HEK293 (cell line): Measurements from ENCODE around the gene ZDHHC1.

ENCODE experiments used
- CTCF ChIA-PET: fragments of 350-600 bp; formaldehyde crosslinking; extraction: SDS; loops from one replicate; lab custom pipeline; 2021; ENCODE audit warnings: antibody characterized with exemption; lab: Yijun Ruan, JAX
- POLR2A ChIA-PET: fragments of 300-600 bp; formaldehyde crosslinking; extraction: SDS; loops from one replicate; lab custom pipeline; 2020; ENCODE audit warnings: antibody characterized with exemption, inconsistent platforms; lab: Yijun Ruan, JAX
- H3K27ac ChIP-seq: fragments of 200-500 bp; sonication (Bioruptor generic); 2 replicates; pipeline ENCODE4 v1.5.1; 2014; ENCODE audit warnings: low read depth, low read length, control low read depth, inconsistent platforms; ENCODE audit errors: extremely low read depth
- H3K36me3 ChIP-seq, 2 experiments: fragments of 200-500 bp in 1 of 2; sonication (Bioruptor generic) in 1 of 2; 1 replicate in 1 of 2; 2 replicates in 1 of 2; pipeline ENCODE4 v1.5.1; 2014 to 2017; ENCODE audit warnings: inconsistent platforms in 2 of 2, low read length in 2 of 2; ENCODE audit not compliant: control insufficient read depth in 2 of 2, insufficient read depth in 1 of 2
- H3K4me1 ChIP-seq: fragments of 200-500 bp; sonication (Bioruptor generic); 2 replicates; pipeline ENCODE4 v1.5.1; 2014; ENCODE audit warnings: mild to moderate bottlenecking, low read length, inconsistent platforms; ENCODE audit not compliant: control insufficient read depth, insufficient read depth
- H3K4me3 ChIP-seq: 2 replicates; pipeline ENCODE4 v1.5.1; 2011; ENCODE audit warnings: low read depth, mild to moderate bottlenecking, control low read depth, low read length, moderate library complexity
- H3K9me3 ChIP-seq: fragments of 200-500 bp; sonication (Bioruptor generic); 2 replicates; pipeline ENCODE4 v1.5.1; 2014; ENCODE audit warnings: low read depth, low read length, inconsistent platforms; ENCODE audit not compliant: control insufficient read depth, insufficient read depth
- AEBP2 ChIP-seq: fragments of 450-650 bp; formaldehyde crosslinking; IDR thresholded peaks from 2 replicates; pipeline ENCODE4 v1.5.1; 2016; ENCODE audit warnings: missing biosample characterization, missing genetic modification characterization, borderline replicate concordance
- GFI1B ChIP-seq: fragments of 450-650 bp; formaldehyde crosslinking; IDR thresholded peaks from 2 replicates; pipeline ENCODE4 v1.5.1; 2016; ENCODE audit warnings: missing biosample characterization, missing genetic modification characterization
- KLF9 ChIP-seq: fragments of 450-650 bp; formaldehyde crosslinking; IDR thresholded peaks from 2 replicates; pipeline ENCODE4 v1.5.1; 2016; ENCODE audit warnings: missing biosample characterization, missing genetic modification characterization, low read depth
- MYNN ChIP-seq: fragments of 450-650 bp; formaldehyde crosslinking; IDR thresholded peaks from 2 replicates; pipeline ENCODE4 v1.5.1; 2016; ENCODE audit warnings: missing biosample characterization, missing genetic modification characterization, borderline replicate concordance
- SCRT2 ChIP-seq: fragments of 450-650 bp; formaldehyde crosslinking; IDR thresholded peaks from 2 replicates; pipeline ENCODE4 v1.5.1; 2016; ENCODE audit warnings: missing biosample characterization, missing genetic modification characterization
- SP3 ChIP-seq: fragments of 450-650 bp; formaldehyde crosslinking; IDR thresholded peaks from 2 replicates; pipeline ENCODE4 v1.5.1; 2016; ENCODE audit warnings: missing biosample characterization, missing genetic modification characterization
- ZBTB1 ChIP-seq: fragments of 450-650 bp; formaldehyde crosslinking; IDR thresholded peaks from 2 replicates; pipeline ENCODE4 v1.5.1; 2016; ENCODE audit warnings: missing biosample characterization, missing genetic modification characterization
- ZNF140 ChIP-seq: fragments of 450-650 bp; formaldehyde crosslinking; IDR thresholded peaks from 2 replicates; pipeline ENCODE4 v1.5.1; 2016; ENCODE audit warnings: missing biosample characterization, missing genetic modification characterization
- ZNF155 ChIP-seq: fragments of 450-650 bp; formaldehyde crosslinking; IDR thresholded peaks from 2 replicates; pipeline ENCODE4 v1.5.1; 2016; ENCODE audit warnings: missing biosample characterization, missing genetic modification characterization
- ZNF221 ChIP-seq: fragments of 450-650 bp; formaldehyde crosslinking; IDR thresholded peaks from 2 replicates; pipeline ENCODE4 v1.5.1; 2017; ENCODE audit warnings: missing biosample characterization, missing genetic modification characterization, borderline replicate concordance
- ZNF266 ChIP-seq: fragments of 450-650 bp; formaldehyde crosslinking; IDR thresholded peaks from 2 replicates; pipeline ENCODE4 v1.5.1; 2016; ENCODE audit warnings: missing biosample characterization, missing genetic modification characterization, low read depth
- ZNF302 ChIP-seq: fragments of 450-650 bp; formaldehyde crosslinking; IDR thresholded peaks from 2 replicates; pipeline ENCODE4 v1.5.1; 2016; ENCODE audit warnings: missing biosample characterization, missing genetic modification characterization, low read depth
- ZNF311 ChIP-seq: fragments of 450-650 bp; formaldehyde crosslinking; IDR thresholded peaks from 2 replicates; pipeline ENCODE4 v1.5.1; 2017; ENCODE audit warnings: missing biosample characterization, missing genetic modification characterization, borderline replicate concordance
- ZNF518A ChIP-seq: fragments of 450-650 bp; formaldehyde crosslinking; conservative IDR thresholded peaks from 2 replicates; pipeline ENCODE4 v1.5.1; 2016; ENCODE audit warnings: low read depth, missing biosample characterization, missing genetic modification characterization
- ZNF558 ChIP-seq: fragments of 450-650 bp; formaldehyde crosslinking; IDR thresholded peaks from 2 replicates; pipeline ENCODE4 v1.5.1; 2016; ENCODE audit warnings: missing biosample characterization, missing genetic modification characterization
- ZNF585B ChIP-seq: fragments of 450-650 bp; formaldehyde crosslinking; IDR thresholded peaks from 2 replicates; pipeline ENCODE4 v1.5.1; 2016; ENCODE audit warnings: missing biosample characterization, missing genetic modification characterization
- ZNF768 ChIP-seq: fragments of 450-650 bp; formaldehyde crosslinking; IDR thresholded peaks from 2 replicates; pipeline ENCODE4 v1.5.1; 2018; ENCODE audit warnings: missing biosample characterization, mild to moderate bottlenecking, missing genetic modification characterization
- ZNF785 ChIP-seq: fragments of 450-650 bp; formaldehyde crosslinking; IDR thresholded peaks from 2 replicates; pipeline ENCODE4 v1.5.1; 2016; ENCODE audit warnings: missing biosample characterization, missing genetic modification characterization
- ZSCAN23 ChIP-seq: fragments of 450-650 bp; formaldehyde crosslinking; IDR thresholded peaks from 2 replicates; pipeline ENCODE4 v1.5.1; 2016; ENCODE audit warnings: missing biosample characterization, missing genetic modification characterization
- TF ChIP-seq, protein P1 (sequence below): fragments of 450-650 bp; formaldehyde crosslinking; optimal IDR thresholded peaks from 2 replicates; pipeline ENCODE3; 2016; ENCODE audit warnings: missing biosample characterization, mild to moderate bottlenecking, missing genetic modification characterization
- TF ChIP-seq, protein P2 (sequence below): fragments of 450-650 bp; formaldehyde crosslinking; IDR thresholded peaks from 2 replicates; pipeline ENCODE4; 2016; ENCODE audit warnings: missing biosample characterization, missing genetic modification characterization
- TF ChIP-seq, protein P3 (sequence below): fragments of 450-650 bp; formaldehyde crosslinking; IDR thresholded peaks from 2 replicates; pipeline ENCODE4 v1.5.1; 2016; ENCODE audit warnings: missing biosample characterization, missing genetic modification characterization

The ZDHHC1 gene

GRCh38 chr16:67346341-67346740 is 69.9 kb downstream of the ZDHHC1 start:
- CTCF ChIA-PET: interaction anchor here (1.5 kb wide), 1 partner anchor 119 kb away, joined by 8 read pairs; no protein-coding TSS in a partner anchor

DNA sequence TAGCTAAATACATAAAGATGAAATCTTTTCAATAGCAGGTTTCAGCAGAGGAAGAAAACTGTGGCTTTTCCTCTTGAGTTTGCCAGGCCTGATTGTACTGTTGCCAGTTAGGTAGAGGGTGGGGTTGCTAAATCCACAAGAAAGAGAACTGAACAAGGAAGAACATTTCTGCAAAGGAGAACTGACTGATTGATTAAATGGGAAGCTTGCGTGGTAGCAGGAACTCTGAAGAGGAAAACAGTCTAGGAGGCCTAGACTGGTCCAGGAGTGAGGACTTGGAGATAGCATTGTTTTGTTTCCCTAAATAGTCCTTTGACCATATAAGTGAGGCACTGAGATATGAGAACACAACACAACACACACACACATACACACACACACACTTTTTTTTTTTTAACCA is 70.9 kb downstream of the ZDHHC1 start:
- TF ChIP-seq ZNF266 (tag by site-specific recombination): no peak
- no peak for TF ChIP-seq ZNF558
- TF ChIP-seq ZNF585B (tag by site-specific recombination): no peak
- no peak for TF ChIP-seq ZNF518A
- no peak for TF ChIP-seq ZNF155 (tag by site-specific recombination)
- TF ChIP-seq MYNN (tag by site-specific recombination): no peak
- TF ChIP-seq KLF9 (tag by site-specific recombination): no peak
- TF ChIP-seq, protein P1, sequence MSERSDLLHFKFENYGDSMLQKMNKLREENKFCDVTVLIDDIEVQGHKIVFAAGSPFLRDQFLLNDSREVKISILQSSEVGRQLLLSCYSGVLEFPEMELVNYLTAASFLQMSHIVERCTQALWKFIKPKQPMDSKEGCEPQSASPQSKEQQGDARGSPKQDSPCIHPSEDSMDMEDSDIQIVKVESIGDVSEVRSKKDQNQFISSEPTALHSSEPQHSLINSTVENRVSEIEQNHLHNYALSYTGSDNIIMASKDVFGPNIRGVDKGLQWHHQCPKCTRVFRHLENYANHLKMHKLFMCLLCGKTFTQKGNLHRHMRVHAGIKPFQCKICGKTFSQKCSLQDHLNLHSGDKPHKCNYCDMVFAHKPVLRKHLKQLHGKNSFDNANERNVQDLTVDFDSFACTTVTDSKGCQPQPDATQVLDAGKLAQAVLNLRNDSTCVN (tag by site-specific recombination): no peak
- TF ChIP-seq AEBP2 (tag by site-specific recombination): no peak
- TF ChIP-seq, all 188 proteins: peak for 0
- Histone ChIP-seq H3K9me3 (no peaks in the 10 kb centered on the region), H3K4me1 (no peaks in the 10 kb centered on the region), H3K4me3 (no peak overlapping the region), H3K36me3 (no peaks in the 10 kb centered on the region), H3K27ac (no peak overlapping the region)
- CTCF ChIA-PET: interaction anchor here (0.7 to 1.1 kb wide), 2 partner anchors 33 to 83 kb away, joined by 3 read pairs; no protein-coding TSS in a partner anchor
- POLR2A ChIA-PET: no interaction called here

More at GRCh38 chr16:67346341-67346740, 69.9 kb downstream of the ZDHHC1 start:
- no peak for TF ChIP-seq SCRT2 (tag by site-specific recombination)
- no peak for TF ChIP-seq ZNF140 (tag by site-specific recombination)
- TF ChIP-seq ZSCAN23 (tag by site-specific recombination): no peak
- TF ChIP-seq GFI1B (tag by site-specific recombination): no peak
- TF ChIP-seq ZBTB1 (tag by site-specific recombination): no peak
- no peak for TF ChIP-seq SP3
- TF ChIP-seq, protein P2, sequence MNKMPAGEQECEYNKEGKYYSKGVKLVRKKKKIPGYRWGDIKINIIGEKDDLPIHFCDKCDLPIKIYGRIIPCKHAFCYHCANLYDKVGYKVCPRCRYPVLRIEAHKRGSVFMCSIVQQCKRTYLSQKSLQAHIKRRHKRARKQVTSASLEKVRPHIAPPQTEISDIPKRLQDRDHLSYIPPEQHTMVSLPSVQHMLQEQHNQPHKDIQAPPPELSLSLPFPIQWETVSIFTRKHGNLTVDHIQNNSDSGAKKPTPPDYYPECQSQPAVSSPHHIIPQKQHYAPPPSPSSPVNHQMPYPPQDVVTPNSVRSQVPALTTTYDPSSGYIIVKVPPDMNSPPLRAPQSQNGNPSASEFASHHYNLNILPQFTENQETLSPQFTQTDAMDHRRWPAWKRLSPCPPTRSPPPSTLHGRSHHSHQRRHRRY (tag by site-specific recombination): no peak
- no peak for TF ChIP-seq ZNF302 (tag by site-specific recombination)
- no peak for TF ChIP-seq ZNF311 (tag by site-specific recombination)
- TF ChIP-seq, protein P3, sequence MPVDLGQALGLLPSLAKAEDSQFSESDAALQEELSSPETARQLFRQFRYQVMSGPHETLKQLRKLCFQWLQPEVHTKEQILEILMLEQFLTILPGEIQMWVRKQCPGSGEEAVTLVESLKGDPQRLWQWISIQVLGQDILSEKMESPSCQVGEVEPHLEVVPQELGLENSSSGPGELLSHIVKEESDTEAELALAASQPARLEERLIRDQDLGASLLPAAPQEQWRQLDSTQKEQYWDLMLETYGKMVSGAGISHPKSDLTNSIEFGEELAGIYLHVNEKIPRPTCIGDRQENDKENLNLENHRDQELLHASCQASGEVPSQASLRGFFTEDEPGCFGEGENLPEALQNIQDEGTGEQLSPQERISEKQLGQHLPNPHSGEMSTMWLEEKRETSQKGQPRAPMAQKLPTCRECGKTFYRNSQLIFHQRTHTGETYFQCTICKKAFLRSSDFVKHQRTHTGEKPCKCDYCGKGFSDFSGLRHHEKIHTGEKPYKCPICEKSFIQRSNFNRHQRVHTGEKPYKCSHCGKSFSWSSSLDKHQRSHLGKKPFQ (tag by site-specific recombination): no peak
- TF ChIP-seq ZNF221 (tag by site-specific recombination): no peak
- no peak for TF ChIP-seq ZNF785
- TF ChIP-seq ZNF768 (tag by site-specific recombination): no peak
- no peak overlapping the region for H3K4me3 ChIP-seq
- H3K27ac ChIP-seq: no peak overlapping the region
- no peaks in the 10 kb centered on the region for H3K9me3 ChIP-seq
- H3K36me3 ChIP-seq: no peaks in the 10 kb centered on the region
- POLR2A ChIA-PET: no interaction called here
- no peaks in the 10 kb centered on the region for H3K4me1 ChIP-seq
